Stimulated activated CD4-positive, alpha-beta T cell treated with anti-CD3 and anti-CD28 coated beads, TNF-alpha, amount 100 ng/mL, for 1 hour (primary cell): Measurements from ENCODE around the gene MYLK4.

Experiments used
- DNase-seq, 3 donors: peaks; one replicate each; pipeline ENCODE4 v3.0.0-alpha.2; 2020; ENCODE audit warnings: low read depth in 3 of 3, low spot score in 1 of 3

MYLK4 gene

GRCh38 chr6:2750832-2751231, at the start of gene MYLK4:
MYLK4 (minus strand) TSS chr6:2750922; CDS start chr6:2749294, 1,628 bp downstream.
- no peak for DNase-seq

DNA sequence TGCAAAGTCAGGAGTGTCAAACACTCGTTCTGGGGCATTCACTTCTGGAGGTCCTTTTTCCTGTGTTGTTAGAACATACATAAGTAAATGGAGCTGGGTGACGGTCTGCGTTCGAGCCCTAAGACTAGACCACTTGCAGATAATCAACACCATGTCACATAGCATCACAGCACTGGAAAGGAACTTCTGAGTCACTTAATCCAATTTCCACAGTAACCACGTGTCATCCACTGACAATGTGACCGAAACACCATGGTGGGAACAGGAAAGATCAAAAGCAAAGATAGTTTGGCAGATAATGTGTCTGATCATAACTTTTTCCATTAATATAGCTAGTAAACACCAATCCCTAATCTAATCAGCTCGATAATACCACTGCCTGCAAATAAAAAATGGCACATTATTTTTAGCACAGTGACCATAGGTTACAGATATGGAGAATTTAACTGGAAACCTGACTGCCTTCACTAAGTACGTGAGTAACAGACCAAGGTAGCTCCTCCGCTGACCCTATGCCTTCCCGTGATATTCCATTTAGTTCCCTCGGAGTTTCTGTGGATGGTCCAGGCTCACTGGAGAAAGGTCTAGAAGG, 49.3 kb upstream of the MYLK4 start:
- no peak for DNase-seq

- no peak for DNase-seq
Observed at GRCh38 chr6:2798586-2799134, 47.9 kb upstream of the MYLK4 start.

DNA sequence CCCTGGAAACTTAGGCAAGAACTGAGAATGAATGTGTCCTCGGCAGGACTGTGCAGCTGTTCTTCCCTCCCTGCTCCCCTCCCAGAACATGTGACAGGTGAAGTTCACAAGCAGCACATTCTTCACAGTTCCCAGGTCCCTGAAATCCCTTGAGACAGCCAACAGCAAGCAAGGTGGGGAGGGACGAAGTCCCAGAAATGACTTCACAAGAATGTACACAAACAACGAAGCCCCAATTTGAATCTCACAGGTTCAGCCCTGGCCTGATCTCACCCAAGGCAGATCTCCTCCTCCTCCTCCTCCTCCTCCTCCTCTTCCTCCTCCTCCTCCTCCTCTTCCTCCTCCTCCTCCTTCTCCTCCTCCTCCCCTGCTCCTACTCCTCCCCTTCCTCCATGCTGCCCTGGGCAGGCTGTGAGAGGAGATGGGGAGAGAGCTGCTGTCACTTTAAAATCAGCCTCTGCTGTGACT, 46.9 kb upstream of the MYLK4 start:
- no peak for DNase-seq

DNA sequence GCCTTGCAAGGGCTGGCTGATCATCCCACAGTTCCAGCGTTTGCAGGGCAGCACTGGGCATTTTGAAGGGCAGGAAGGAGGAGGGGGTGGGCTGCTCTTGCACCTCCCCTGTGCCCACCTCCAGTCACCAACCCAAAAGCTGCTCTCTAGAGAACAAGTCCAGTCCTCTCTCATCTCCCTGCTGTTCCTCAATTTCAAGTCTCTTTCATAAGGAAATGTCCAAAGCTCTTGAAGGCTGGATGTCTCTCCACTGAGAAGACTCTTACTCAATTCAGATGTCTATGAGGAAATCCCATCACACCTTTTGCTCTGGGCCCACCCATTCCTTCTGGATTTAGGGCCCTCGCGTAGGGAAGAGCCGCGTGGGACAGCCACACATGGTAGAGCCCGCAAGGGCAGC, 46.1 kb upstream of the MYLK4 start:
- no peak for DNase-seq

- no peak for DNase-seq
Observed at GRCh38 chr6:2795956-2796355, 45.2 kb upstream of the MYLK4 start.

GRCh38 chr6:2795162-2795561, 44.4 kb upstream of the MYLK4 start:
- no peak for DNase-seq

DNA sequence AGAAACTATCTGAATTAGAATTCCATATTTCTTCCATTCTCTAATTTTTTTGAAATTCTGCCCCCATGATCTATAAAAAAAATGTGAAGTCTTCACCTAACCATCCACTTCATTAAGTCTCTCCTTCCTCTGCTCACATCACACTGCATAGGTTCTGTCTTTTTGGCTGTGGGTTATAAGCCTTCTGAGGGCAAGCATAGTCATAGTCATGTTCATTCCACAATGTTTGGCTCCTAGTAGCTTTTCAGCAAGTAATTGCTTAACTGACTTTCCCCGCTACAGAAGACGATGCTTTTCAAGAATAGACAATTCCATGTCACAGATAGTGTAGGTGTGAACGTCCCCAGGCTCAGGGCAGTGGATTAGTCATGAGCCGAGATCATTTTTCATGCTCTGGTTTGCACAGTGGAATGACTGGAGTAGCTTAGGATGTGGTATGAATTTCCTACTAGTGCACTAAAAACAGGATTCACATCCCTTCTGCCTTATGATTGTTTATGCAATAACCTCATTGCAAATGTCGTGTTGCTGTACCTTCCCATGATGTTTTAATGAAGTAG, 43.5 kb upstream of the MYLK4 start:
- no peak for DNase-seq

DNA sequence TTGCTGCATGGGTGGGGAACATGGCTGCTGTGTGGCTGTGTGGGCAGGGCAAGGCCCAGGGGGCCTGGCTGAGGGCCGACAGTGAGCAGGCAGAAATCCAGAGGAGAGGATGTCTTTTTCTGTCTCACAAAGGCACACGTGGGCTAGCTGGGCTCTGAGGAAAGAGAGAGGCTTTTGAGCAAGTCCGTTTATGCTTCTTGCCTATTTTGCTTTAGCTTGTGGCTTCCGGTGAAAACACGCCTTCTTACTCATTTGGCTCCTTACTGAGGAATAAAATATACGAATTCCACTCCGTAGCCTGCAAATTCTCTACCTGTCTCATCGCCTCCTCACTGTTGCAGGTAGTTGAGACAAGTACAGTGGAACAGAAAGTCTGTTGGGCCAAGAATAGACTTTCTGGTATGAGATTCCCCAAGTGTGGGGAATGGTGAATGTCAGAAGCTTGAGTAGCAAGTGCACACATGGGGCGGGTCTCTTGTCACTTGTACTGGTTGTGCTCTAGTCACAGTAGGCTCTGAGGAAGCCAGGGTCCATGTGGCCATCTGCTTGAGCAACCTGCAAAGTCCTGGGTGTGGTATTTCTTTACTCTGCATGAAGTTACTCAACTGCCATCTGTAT, 42.9 kb upstream of the MYLK4 start:
- no peak for DNase-seq

DNA sequence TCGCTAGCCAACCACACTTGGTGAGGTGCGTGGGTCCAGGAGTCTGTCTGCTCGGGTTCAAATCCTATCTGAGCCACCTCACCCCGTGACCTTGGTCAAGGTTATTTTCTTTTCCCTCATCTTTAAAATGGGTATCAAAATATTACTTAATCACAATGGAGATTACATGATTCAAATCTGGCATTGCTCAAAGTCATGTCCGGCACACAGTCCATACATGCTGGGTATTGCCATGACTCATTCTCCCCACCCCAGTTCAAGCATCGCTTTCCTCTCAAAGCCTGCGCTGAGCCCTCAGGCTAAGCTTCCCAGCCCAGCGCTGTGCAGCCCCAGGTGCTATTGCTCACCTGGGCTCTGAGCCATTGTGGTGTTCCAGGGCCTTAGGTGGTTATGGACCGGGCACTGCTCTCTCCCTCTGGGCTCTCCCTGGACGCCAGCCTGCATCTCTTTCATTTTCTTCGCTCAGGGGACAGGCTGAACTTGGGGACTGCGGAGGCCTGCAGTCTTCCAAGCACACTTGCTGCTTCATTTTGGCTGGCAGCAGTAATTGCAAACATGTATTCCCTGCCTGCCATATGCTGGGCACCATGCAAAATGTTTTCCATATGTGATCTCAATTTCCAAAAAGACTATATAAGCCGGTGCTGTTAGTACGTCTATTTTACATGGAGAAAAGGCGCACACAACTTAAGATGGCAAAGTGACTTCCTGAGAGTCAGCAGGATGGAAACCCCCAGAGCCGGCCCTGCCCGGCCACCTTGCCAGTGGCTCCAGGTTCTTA, 41.8 kb upstream of the MYLK4 start:
- DNase-seq: no peak

- no peak for DNase-seq
Observed at GRCh38 chr6:2791450-2791974, 40.8 kb upstream of the MYLK4 start.

DNA sequence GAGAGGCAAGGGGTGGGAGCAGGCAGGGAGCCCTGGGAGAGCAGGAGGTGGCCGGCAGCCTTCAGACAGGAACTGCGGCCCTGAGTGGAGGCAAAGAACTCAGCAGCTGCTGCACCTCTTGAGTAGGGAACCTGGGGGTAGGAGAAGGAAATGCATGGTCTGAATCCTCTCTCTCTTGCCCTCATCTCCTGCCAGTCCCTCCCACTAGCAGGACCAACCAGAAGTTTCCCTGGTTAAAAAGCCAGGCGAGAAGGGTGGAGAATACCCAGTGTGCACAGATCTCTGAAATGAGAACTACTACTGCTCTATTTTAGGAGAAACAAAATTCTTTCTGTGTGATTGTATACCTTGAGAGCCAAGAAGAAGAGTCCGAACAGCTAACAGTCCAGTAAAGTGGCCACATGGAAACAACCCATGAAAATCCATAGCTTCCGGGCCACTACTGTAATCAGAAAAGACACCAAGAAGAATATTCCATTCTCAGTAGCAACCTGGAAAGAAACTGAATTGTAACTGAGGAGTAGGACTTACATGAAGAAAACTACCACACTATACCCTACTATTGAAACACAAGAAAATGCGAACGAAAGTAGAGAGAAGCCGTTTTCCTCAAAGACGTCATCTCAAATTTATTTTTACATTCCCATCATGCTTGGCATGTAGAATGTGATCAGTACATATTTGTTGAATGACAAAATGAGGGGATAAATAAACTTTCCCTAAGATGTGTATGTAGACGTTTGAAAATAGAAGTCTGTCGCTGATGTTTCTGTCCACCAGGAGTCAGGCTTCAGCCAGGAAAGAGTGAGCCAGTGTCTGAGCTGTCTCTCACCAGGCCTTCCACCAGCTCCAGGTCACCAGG, 40.1 kb upstream of the MYLK4 start:
- peak in 1 of 3 donors; percentile 14 for DNase-seq

- no peak for DNase-seq
Observed at GRCh38 chr6:2786269-2786668, 35.5 kb upstream of the MYLK4 start.

GRCh38 chr6:2784930-2785329, 34.2 kb upstream of the MYLK4 start:
- DNase-seq: no peak

DNA sequence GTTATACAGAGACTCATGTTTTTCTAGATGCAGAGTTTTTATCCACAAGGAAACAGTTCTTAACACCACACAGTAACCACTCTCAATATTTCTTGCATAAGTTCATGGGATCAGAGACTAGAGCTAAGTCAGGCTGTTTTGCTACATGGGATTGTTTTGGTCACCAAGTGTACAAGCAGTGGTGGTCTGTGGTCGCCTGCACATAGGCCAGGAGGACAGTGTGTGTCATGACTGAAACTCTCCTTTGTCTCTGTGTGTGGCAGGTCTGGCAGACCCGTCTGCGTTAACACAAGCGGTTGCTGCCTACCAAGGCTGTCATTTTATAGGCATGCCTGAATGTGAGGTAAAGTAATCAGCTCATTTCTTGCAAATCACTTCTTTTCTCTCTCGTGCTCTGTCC, 33.3 kb upstream of the MYLK4 start:
- DNase-seq: no peak

- DNase-seq: no peak
Observed at GRCh38 chr6:2783188-2783963, 32.7 kb upstream of the MYLK4 start.

DNA sequence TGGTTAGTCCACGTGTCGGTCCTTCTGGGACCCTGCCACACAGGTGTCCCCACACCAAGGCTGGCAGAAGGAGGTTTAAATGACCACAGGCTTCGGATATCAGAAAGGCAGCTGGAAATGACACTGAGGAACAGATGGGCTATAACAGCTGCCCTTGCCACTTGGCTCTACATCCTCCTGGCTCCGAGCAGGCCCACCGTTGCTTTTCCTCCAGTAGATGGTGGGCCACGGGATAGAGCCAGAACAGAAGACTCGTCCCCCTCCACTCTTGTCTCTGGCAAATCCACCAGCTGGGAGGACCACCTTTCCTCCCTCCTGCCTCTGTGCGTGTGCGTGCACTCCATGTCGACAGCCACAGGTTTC, 32.1 kb upstream of the MYLK4 start:
- DNase-seq: no peak

DNA sequence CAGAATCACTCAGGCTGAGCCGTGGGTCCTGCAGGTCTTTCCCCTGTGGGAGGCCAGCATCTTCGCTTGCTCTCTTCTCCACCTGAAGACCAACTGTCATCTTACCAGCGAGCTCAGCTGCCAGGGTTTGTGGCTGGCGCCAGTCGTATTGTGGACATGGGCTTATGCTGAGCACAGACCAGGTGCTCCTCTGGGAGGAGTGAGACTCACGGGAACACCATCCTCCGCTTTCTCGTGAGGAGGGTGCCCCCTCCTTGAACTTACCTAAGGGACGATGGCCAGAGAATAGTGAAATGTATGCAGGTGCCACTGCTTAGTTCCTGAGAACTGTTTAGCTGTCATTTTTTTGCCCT, 31.6 kb upstream of the MYLK4 start:
- no peak for DNase-seq

DNA sequence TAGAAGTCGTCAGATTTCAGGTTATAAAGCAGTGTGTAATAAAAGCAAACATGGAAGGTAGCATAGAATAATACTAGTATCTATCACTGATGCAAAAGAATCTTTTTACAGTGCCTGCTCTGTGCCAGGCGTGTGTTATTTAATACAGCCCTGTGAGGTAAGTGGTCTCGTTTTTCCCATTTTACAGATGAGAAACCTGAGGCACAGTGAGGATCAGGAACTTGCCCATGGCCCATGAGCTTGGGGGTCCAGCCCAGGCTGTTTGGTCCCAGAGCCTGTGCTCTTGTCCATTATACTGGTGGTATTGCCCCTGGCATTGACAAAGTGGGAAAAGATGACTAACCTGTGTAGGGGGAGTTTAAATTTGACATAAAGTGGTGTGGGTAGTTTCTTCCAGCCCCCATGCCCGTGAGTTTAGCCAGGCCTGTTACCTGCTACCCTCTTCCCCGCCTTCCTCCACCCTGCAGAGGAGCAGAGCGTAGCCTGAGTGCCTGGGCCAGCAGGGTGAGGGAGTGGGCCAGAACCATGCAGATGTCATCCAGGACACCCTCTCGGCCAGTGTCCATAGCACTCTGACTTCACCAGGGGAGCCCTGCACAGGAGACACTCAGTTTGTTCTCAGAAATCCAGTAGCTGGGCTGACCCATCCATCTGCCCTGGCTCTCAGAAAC, 31.1 kb upstream of the MYLK4 start:
- no peak for DNase-seq
